Medulla oblongata (tissue), 1 donor: ENCODE data around the gene CDK1.
A peak's percentile ranks its signal among the peaks of the same experiment; 100 is the strongest.

Experiments
- DNase-seq: peaks from one replicate; pipeline ENCODE4 v3.0.0-alpha.2; 2015; ENCODE audit errors: extremely low spot score

CDK1 gene

DNA sequence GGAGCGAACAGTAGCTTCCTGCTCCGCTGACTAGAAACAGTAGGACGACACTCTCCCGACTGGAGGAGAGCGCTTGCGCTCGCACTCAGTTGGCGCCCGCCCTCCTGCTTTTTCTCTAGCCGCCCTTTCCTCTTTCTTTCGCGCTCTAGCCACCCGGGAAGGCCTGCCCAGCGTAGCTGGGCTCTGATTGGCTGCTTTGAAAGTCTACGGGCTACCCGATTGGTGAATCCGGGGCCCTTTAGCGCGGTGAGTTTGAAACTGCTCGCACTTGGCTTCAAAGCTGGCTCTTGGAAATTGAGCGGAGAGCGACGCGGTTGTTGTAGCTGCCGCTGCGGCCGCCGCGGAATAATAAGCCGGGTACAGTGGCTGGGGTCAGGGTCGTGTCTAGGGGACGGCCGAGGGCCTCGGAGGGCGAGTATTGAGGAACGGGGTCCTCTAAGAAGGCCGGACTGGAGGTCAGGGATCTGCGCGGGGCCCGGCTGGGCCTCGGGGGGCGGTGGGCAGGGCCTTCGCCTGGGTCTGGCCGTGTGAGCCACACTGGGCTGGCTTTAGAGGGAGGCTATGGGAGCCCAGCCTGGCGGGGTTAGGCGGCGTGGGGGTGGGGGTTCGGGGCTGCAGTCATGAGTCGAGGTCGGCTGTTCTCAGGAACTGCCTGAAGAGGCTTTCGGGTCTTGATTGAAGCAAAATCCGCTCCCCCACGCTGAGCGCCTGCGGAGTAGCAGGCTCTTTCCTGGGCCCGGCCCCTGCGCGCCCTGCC, at the start of gene CDK1:
Gene CDK1, plus strand, starts transcription at position 265 of the 757 bp plus-strand sequence. CDS start 1,688 bp downstream, outside the sequence.
- peak; percentile 99 for DNase-seq

DNA sequence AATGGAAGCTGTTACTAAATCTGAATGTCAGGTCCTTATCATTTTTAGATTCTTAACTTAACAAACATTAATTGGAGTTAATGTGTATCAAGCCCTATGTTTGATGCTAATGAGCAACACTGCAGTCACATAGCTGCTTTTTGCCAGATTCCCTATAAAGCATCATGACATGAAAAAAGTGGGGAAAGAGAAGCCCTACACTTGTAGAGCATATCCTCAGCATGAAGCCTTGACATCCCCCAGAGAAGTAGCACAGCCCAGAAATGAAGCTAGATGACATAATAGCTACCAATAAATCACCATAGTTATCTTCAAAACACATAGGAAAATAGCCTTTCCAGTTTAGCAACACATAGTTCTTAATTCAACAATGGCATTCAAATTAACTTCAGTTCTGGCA, 49.2 kb upstream of the CDK1 start:
- DNase-seq = no peak

DNA sequence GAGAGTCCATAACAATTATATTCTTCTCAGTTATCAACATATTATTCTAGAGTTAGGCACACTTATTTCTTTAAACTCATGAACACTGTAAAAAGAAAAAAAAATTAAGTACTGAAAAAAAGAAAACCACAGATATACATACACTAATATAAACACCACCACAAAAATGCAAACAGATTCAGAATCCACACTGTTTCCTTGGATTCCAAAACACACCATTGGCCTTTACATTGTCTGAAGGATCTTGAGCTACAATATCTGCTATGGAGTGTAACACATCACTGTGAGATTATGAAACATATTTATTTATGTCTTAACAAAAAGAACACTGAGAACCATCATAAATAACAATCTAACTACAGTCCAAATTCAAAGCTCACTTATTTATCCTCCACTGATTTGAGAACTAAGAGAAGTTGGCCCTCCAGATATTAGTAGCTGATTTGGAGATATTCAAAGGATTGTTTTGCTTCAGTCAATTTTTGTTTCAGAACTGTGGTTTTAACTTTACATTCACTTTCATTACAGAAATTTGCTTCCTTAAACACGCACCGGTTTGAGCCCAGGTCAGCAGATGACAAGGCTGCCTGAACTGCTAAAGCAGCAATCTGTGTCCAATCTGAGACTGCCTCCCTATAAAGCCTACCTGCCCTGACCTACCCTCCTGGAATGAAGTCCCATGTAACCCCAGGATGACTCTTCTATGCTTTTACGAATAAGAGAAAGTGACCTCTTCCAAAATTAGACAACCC, 47.0 kb upstream of the CDK1 start:
- no peak for DNase-seq

DNA sequence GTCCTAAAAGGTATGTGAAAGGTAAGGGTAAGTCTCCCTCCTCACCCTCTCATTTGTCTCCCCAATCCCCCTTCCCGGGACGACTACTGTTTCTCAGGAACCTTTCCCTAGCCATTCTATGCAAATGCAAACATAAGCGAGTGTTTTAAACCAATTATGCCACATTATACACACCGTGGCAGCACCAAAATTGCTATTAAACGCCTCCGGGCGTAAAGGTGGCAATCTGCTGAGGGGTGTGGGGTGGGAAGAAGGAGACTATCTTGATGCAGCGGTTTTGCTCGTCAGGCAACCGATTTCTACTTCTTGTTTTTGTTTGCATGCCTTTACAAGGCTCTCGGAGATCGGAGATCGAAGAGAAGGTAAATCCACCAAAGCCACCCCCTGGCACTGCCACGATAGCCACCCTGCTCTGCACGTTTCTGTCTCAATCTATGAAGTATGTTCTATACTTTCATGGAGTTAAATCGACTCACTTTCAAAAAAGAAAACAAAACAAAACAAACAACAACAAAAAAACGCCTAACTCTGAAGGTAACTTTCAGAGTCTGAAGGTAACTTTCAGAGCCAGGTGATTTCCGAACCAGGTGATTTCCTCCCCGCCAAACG, 46.0 kb upstream of the CDK1 start:
- peak; percentile 7 for DNase-seq

DNA sequence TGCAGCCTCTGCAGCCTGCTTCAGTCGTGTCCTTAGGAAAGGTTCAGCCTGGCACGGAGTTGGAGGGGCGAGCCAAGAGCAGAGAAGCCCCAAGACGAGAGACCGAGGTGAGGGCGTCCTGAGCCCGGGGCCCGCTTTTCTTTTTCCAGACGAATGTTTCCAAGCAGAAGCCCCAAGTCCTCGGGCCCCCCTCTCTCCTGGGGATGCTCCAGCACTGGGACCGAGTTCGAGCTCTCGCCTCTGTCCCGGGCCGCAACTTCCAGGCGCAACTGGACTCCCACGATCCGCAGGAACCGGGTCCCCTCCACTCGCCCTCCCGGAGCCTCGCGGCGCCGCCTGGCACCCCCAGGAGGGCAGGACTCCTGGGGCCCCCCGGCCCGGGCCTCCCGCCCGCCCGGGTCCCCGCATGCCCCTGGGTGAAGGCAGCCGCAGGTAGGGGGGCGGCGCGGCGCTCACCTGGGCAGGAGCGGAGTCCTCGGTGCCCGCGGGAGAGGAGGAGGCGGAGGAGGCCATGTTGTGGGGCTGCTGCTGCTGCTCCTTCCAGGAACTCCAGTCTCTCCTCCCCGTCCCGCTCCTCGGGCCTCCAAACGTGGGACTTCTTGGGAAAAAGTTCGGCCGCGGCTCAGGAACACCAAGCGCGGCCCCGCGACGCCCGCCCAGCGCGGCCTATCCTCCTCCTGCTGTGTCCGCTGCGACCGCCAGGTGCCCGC, 45.3 kb upstream of the CDK1 start:
- no peak for DNase-seq

DNA sequence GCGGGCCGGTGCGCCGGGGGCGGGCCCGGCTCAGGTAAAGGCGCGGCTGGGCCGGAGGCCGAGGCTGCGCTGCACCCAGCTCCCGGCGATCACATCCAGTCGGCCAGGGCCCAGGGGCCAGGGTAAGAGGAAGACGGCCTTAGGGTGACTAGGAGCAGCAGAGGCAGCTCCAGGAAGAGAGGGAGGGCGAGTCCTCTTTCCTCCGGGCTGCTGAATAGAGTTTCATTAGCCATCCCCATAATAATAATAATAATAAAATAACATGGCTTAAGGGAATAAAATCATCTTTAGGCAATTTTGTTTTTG, 44.8 kb upstream of the CDK1 start:
- DNase-seq = no peak

DNA sequence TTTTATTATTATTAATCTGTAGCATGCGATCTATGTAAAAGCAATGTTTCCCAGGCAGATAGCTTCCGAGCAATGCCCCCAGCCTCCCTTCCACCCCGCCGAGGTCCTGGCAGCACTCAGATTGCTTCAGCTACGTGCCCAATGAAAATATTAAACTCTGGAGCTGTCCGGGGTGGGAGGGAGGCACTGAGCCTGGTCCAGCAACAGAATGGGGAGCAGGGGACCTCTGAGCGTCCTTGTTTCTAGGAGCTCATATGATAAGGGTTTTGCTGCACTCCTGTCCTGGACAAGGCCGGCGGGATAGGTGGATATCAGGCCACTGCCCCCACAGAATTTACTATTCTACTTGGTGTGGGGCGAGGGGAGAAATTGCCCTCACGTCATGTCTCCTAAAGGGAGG, 44.5 kb upstream of the CDK1 start:
- DNase-seq = no peak

DNA sequence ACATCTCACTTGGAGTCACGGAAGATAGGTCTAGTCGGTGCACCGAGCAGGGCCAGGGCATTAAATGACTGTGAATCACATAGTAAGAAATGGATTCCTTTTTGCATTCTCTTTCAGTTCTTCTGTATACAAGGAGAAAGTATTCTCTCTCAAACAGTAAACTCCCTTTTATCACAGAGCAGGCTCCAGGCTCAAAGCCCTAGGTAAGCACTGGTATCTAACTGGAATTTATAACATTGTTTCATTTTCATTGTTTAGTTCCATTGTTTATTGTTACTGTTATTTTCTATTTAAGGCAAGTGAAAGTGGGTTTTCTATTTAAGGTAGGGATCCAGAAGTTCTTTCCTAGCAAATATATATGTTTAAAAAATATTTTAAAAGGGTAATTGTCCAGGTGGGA, 44.1 kb upstream of the CDK1 start:
- DNase-seq = no peak

DNA sequence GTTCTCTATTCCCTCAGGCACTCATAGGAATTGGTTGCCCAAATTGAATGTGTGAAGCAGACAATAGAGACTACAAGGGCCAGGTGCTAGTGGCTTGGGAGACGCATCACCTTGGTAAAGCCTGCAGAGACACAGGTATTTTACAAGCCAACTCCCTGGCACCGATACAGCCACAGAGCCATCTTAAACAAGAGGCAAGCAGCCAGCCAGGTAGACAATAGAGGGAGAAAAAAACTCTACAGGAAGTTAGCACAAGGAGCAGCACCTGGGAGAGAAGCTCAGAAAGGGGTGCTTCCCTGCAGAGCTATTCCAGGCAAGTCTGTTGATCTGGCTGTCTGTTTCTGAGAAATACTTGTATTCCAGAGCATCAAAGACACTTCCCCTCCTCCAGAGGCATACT, 43.0 kb upstream of the CDK1 start:
- DNase-seq = no peak

DNA sequence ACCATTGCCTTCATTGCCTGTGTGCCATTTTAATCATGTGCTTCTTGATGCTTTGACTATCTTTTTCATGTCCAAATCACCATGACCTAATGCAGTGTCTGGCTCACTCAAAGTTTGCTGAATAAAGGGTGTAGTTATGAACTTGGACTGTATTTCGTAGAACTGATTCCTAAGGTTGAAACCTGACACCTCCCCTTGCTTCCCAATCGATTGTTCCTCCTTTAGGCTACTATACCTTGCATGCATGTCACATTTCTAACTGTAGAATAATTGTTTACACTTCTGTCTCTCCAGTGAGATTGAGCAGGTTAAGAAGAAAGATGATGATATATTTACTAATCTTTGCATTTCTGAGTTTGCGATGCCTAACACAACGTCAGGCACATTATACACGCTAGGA, 41.0 kb upstream of the CDK1 start:
- no peak for DNase-seq

DNA sequence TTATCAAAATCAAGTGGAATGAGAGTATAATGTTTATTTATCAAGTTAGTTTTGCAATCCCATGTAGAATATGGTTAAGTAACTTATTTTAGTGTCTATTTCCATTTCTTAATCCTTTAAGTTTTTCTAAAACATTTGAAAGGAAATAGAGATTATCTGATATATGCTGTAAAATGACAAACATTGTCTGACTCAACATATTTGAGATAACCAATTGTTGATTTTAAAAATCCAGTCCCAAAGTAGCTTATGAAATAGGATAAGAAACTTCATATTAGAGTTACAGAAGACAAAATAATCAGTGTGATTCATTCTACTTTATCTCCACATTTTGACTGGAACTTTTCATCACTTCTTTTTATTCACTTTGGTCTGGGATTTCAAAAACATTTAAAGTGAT, 38.7 kb upstream of the CDK1 start:
- DNase-seq = no peak

DNA sequence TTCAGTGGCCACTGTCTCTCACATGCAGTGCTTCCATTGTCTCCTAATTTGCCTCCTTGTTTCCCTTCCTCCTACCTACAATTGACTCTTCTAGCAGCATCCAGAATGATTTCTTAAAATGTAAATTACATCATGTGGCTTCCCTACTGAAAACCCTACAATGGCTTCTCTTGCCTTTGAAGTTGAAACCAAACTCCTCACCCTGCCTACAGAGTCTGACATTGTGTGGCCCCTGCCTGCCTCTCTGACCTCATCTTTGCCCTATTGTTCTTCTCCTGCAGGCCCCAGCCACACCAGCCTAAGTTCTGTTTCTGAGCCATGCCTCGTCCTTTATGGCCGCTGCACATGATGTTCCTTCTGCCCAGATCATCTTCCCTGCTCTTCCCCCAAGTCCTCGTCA, 35.8 kb upstream of the CDK1 start:
- no peak for DNase-seq

DNA sequence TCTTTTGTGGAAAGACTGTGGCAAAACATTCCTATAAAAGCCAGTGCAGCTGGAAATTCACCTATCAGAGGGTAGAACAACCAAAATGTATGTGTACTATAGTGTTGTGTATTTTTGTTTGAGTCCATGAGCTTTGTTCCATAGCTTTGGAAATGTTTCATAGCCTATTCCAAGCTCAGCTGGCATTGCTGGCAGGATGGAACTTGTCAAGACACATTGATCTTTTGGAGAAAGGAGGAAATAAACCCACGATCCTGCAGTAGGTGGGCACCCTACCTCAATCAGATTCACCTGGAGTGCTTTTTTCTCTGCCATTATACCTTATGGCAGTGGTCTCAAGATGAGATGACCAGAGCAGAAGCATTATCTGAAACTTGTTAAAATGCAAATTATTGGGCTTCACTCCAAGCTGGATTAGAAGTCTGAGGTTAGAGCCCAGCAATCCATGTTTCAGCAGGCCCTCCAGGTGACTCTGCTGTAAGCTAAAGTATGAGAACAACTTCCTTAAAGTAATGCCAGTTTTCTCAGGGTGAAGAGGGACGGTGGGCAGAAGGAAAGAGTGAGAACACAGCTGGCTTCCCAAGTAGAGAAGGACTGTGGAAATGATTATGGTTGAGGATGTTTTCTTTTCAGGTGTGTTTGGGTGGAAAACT, 30.3 kb upstream of the CDK1 start:
- DNase-seq = no peak

DNA sequence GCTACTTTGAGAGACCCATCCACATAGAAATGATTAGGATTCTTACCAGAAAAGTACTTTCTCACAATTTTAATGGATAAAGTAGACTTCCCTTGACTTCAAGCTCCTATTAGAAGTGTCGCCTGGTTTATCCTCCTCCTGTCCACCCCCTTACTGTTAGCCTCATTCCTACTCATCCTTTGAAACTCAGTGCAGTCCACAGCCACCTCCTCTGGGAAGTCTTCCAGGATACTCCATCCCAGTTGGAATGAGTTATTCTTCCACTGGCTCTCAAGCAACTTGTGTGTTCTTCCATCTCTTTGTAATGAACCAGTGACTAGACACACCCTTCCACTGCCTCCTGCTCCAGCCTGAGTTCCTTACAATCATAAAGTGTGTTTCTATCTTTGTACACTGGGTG, 25.1 kb upstream of the CDK1 start:
- DNase-seq = no peak

DNA sequence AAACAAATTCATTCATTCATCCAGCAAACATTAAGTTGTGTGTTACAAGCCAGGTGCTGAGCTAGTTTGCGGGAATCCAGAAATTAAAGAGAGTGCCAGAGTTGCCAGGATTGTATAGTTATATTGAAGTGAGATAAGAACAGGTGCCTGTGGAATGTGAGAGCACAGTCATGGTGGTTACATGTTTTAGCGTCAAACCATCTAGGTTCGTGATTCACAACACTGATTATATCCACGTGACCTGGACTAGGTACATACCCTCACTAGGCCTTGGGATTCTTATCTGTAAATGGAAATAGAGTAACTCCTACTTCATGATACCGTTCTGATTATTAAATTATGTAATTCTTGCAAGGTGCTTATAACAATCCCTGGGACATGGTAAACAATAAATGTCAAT, 24.5 kb upstream of the CDK1 start:
- DNase-seq = no peak

DNA sequence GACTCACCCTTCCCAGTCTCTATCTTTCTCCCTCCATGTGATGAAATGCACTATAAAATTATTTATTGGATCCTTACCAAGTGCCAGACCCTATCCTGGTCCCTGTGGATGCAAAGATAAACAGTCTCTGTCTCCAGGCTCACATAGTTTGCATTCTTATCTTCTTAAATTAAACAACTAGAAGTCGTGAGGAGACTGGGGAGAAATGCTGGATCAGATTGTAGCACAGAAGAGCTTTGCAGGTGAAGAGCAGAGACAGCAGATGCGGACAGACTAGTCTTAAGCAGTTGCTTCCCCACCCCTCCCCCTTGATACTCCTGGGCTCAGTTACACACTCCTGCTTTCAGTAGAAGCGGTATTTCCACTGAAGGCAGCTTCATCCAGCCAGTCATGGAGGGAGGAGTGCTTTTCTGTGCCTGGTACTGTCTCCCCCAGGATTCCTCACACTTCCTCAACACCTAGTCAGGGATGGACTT, 20.8 kb upstream of the CDK1 start:
- DNase-seq = no peak

DNA sequence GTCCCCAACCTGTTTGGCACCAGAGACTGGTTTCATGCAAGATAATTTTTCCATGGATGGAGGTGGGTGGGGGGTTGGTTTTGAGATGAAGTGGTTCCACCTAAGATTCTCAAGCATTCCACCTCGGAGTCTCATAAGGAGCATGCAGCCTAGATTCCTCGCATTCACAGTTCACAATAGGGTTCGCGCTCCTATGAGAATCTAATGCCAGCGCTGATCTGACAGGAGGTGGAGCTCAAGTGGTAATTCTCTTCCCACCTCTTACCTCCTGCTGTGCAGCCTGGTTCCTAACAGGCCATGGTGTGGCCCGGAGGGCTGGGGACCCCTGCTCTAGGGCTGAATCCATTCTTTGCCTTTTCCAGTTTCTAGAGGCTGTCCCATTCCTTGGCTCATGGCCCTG, 19.1 kb upstream of the CDK1 start:
- DNase-seq = no peak

DNA sequence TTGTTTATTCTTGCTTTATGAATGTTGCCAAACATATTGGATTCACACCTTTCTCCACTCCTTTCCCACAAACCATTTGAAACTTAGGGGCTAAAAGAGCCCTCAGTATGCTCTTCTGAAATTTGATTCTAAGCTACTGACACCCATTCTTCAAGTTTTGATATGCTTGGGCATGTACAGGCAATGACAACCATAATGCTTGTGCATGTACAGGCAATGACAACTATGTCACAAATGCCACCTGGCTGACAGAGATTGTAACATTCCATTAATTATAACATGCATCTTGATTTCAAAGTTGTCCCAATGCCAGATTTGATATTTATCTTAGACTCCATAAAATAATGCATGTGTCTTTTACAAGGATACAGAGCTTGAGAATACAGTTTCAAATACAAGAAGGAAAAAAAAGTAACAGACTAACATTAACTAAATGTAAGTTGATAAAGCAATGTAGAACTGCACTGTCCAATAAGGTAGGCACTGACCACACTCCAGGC, 17.5 kb upstream of the CDK1 start:
- DNase-seq = no peak

DNA sequence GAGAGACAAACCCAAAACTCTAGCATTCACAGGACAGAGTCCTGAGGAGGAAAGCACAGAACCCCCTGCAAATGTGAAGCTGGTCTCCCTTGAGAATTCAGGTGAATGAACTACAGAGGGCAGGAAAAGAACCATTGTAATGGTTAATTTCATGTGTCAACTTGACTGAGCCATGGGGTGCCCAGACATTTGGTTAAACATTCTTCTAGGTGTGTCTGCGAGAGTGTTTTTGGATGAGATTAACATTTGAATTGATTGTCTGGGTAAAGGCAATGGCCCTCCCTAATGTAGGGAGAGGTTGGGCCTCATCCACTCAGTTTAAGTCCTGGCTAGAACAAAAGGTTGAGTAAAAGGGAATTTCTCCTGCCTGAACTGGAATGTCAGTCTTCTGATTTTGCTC, 15.7 kb upstream of the CDK1 start:
- no peak for DNase-seq

DNA sequence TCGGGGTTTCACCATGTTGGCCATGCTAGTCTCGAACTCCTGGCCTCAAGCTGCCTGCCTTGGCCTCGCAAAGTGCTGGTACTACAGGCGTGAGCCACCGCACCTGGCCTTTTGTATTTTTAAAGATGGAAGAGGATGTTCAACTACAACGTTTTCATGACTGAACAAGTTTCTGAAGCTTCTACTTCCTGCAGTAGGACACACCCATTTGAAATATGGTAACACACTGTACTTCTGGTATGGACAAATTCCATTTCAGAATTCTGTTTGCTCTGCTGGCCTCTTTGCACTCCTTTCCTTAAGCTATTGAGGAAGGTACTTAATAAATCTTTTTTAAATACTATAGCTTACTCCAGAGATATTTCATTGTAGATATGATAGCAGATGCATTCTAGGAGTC, 10.9 kb upstream of the CDK1 start:
- DNase-seq = no peak

DNA sequence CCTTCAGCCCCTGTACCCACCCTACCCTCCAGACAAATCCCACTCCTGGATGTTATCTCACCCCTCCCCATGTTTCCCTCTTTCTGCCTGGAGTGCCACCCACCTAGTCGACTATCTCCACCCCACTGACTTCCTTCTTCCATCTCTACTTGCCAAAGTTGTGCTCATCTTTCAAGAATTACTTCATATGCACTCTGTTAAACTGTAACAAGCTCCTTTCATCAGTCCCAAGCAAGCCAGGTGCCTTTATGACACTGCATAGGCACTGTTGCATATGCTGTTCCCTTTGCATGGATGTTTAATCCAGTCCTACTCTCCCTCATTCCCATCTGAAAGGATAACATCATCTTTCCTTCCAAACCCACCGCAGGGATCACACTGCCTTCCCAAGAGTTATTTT, 8.9 kb upstream of the CDK1 start:
- no peak for DNase-seq

DNA sequence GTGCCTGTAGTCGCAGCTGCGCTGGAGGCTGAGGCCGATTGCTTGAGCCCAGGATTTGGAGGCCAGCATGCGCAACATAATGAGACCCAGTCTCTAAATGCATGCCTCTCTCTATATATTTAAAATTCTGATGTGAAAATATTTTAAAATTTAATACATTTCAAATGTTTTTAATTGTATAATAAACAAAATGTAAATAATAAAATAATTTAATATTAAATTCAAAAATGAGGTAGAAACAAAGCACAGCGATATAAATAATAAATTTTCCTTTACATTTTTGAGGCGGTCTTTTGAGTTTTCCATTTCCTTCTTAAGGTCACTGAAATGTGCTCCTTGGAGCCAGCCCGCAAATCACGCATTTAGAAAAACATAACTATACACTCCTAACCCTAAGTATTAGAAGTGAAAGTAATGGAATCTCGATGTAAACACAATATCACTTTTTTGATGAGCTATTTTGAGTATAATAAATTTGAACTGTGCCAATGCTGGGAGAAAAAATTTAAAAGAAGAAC, 523 bp upstream of the CDK1 start:
- DNase-seq = no peak
